ENCODE measurements around the gene EOLA2.
"Not testable (repeated sequence)": the region's sequence is repeated elsewhere in the genome, so short reads cannot be mapped to it uniquely, and the experiment has no call there.

Gene EOLA2

DNA sequence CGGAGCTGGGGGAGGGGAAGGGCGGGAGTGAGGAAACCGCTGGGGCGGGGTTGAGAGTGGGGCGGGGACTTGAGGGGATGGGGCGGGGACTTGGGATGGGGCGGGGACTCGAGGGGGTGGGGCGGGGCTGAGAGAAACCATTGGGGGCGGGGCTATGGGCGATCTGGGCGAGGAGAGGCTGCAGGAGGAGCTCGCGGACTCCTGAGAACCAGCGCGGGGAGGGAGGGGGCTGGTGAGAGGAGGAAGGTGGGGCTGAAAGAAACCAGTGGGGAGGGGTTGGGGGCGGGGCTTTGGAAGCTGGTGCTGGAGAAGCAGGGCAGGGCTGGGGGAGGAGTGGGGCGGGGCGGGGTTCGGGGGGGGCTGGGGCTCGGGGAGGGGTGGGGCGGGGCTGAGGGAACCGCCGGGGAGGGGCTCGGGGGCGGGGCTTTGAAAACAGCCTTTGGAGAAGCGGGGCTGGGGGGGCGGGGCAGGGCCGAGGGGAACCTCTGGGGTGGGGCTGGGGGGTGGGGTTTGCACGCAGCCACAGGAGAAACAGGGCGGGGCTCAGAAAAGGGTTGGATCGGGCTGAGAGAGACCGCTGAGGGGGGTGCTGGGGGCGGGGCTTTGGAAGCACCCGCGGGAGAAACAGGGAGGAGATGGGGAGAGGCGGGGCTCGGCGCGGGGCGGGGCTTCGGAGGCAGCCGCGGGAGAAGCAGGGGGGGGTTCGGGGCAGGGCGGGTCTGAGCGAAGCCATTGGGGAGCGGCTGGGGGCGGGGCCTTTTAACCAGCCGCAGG is 777 bp upstream of the EOLA2 start:
- H3K4me1 ChIP-seq: peaks cover 8 to 23% (median 17%) of the 10 kb centered on the region in 10 experiments; a peak in 19 of 20 replicates
- peak overlapping the region in 1 of 11 experiments; percentile 84; a peak in 2 of 22 replicates for H3K9ac ChIP-seq
- H3K27me3 ChIP-seq: peaks cover 0 to 6% (median 0%) of the 10 kb centered on the region in 11 experiments; a peak in 5 of 22 replicates
- no peak overlapping the region for H3K4me2 ChIP-seq
- peaks cover 0 to 5% (median 0%) of the 10 kb centered on the region in 11 experiments; a peak in 4 of 22 replicates for H3K36me3 ChIP-seq
- H3K4me3 ChIP-seq: peak overlapping the region in 2 of 10 experiments; percentile 61; a peak in 1 of 20 replicates
- H3K27ac ChIP-seq: peak overlapping the region in 2 of 11 experiments; percentile 84 to 90; a peak in 5 of 22 replicates
- H3K9me3 ChIP-seq (replicated peaks in 1 of 11): peaks cover 4 to 14% (median 11%) of the 10 kb centered on the region in 11 experiments; a peak in 19 of 22 replicates
- H4K20me1 ChIP-seq: peaks cover 0 to 15% (median 2%) of the 10 kb centered on the region in 11 experiments; a peak in 5 of 22 replicates
- no peak for TF ChIP-seq Cebpa-rat (IDR thresholded peaks at IDR 0.05)

- Histone ChIP-seq H3K4me2 (peak overlapping the region; percentile 60 to 90 (median 87)), H3K9ac (peak overlapping the region; percentile 80 to 93 (median 88)), H3K4me3 (peak overlapping the region; percentile 70 to 88 (median 81)), H3K27ac (peak overlapping the region; percentile 73 to 88 (median 81); a peak in 21 of 22 replicates), H3K27me3 (no peaks in the 10 kb centered on the region), H4K20me1 (peaks cover 0 to 17% (median 5%) of the 10 kb centered on the region in 11 experiments; a peak in 5 of 22 replicates), H3K9me3 (replicated peaks in 1 of 11) (peaks cover 4 to 14% (median 11%) of the 10 kb centered on the region in 11 experiments; a peak in 19 of 22 replicates), H3K36me3 (peaks cover 0 to 5% (median 0%) of the 10 kb centered on the region in 11 experiments; a peak in 4 of 22 replicates), H3K4me1 (peaks cover 0 to 15% (median 8%) of the 10 kb centered on the region in 10 experiments; a peak in 12 of 20 replicates)
- no peak for TF ChIP-seq Cebpa-rat (IDR thresholded peaks at IDR 0.05)
Observed at GRCh38 chrX:149937871-149938426, 342 bp downstream of the EOLA2 start.

- H3K9ac ChIP-seq: peak overlapping the region; percentile 80 to 93 (median 88)
- peaks cover 0 to 17% (median 5%) of the 10 kb centered on the region in 11 experiments; a peak in 5 of 22 replicates for H4K20me1 ChIP-seq
- not testable (repeated sequence) for H3K36me3 ChIP-seq, H3K27me3 ChIP-seq
- peaks cover 4 to 14% (median 11%) of the 10 kb centered on the region in 11 experiments; a peak in 19 of 22 replicates for H3K9me3 ChIP-seq (replicated peaks in 1 of 11)
- H3K4me3 ChIP-seq: peak overlapping the region; percentile 70 to 88 (median 81)
- H3K4me1 ChIP-seq: peaks cover 0 to 13% (median 8%) of the 10 kb centered on the region in 10 experiments; a peak in 12 of 20 replicates
- peak overlapping the region; percentile 60 to 90 (median 87) for H3K4me2 ChIP-seq
- H3K27ac ChIP-seq: peak overlapping the region; percentile 73 to 88 (median 81); a peak in 19 of 22 replicates
Observed at GRCh38 chrX:149937328-149937727, 963 bp downstream of the EOLA2 start.

DNA sequence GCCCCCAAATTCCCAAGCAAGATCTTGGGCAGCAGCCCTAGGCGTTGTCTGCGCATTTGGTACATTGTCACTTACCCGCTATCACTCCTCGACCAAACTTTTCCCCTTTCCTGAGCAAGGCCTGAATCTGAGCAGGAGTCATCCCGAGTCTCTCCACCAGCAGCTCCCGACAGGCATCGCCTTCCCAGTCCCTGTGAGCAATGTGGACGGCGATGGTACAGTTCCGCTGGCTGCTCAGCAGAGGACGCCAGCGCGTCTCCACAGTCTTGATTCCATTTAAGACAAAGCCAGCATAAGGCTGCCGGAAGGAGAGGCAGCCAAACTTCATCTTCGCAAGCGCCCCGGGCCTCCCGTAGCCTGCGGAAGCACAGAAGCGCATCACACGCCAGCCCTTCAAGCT is 4.7 kb downstream of the EOLA2 start:
- not testable (repeated sequence) for H3K4me2 ChIP-seq, H3K27me3 ChIP-seq, H3K27ac ChIP-seq, H3K4me1 ChIP-seq, H3K36me3 ChIP-seq, H3K4me3 ChIP-seq, H3K9ac ChIP-seq
- Histone ChIP-seq H3K9me3 (replicated peaks in 1 of 11) (peaks cover 4 to 14% (median 11%) of the 10 kb centered on the region in 11 experiments; a peak in 19 of 22 replicates), H4K20me1 (peaks cover 0 to 17% (median 5%) of the 10 kb centered on the region in 11 experiments; a peak in 5 of 22 replicates)

GRCh38 chrX:149932970-149933369 is 5.3 kb downstream of the EOLA2 start:
- not testable (repeated sequence) for H3K27me3 ChIP-seq; H3K9me3 ChIP-seq (replicated peaks in 1 of 11); H3K4me2 ChIP-seq; H3K9ac ChIP-seq; H3K4me1 ChIP-seq; H3K36me3 ChIP-seq; H3K27ac ChIP-seq; H3K4me3 ChIP-seq
- peaks cover 0 to 16% (median 5%) of the 10 kb centered on the region in 11 experiments; a peak in 5 of 22 replicates for H4K20me1 ChIP-seq

DNA sequence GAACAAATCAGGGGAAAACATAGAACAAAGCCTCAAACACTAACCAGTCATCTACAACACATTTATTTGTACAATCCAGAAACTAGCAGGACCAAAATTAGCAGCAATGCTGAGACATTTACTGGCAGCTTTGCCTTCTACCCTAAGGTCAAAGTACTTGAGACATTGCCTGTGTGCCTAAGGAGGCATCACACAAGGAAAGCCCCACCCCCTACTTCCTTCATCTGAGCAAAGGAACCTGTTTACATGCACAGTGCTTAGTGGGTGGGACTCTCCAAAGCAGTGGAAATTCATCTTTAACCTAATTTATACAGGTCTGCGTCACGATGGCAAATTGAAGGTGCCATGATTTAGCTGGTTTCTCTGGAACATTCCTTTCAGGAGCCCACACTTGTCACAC is 6.1 kb downstream of the EOLA2 start:
- H3K36me3 ChIP-seq; H3K4me2 ChIP-seq; H3K27ac ChIP-seq; H3K9me3 ChIP-seq (replicated peaks in 1 of 11); H3K4me3 ChIP-seq; H3K9ac ChIP-seq; H3K27me3 ChIP-seq; H4K20me1 ChIP-seq; H3K4me1 ChIP-seq: not testable (repeated sequence)

- not testable (repeated sequence) for H3K27me3 ChIP-seq; H3K36me3 ChIP-seq; H3K9ac ChIP-seq; H3K4me1 ChIP-seq; H3K27ac ChIP-seq; H3K4me3 ChIP-seq; H3K4me2 ChIP-seq; H3K9me3 ChIP-seq (replicated peaks in 1 of 11); H4K20me1 ChIP-seq
Observed at GRCh38 chrX:149931355-149931754, 6.9 kb downstream of the EOLA2 start.

- H3K36me3 ChIP-seq; H3K27ac ChIP-seq; H4K20me1 ChIP-seq; H3K9me3 ChIP-seq (replicated peaks in 1 of 11); H3K4me1 ChIP-seq; H3K4me3 ChIP-seq; H3K9ac ChIP-seq; H3K4me2 ChIP-seq; H3K27me3 ChIP-seq: not testable (repeated sequence)
Observed at GRCh38 chrX:149929400-149929799, 8.9 kb downstream of the EOLA2 start, which contains the start of gene HSFX4. Gene HSFX4, plus strand, starts transcription at chrX:149929573. Its CDS starts 72 bp downstream, at chrX:149929645.

DNA sequence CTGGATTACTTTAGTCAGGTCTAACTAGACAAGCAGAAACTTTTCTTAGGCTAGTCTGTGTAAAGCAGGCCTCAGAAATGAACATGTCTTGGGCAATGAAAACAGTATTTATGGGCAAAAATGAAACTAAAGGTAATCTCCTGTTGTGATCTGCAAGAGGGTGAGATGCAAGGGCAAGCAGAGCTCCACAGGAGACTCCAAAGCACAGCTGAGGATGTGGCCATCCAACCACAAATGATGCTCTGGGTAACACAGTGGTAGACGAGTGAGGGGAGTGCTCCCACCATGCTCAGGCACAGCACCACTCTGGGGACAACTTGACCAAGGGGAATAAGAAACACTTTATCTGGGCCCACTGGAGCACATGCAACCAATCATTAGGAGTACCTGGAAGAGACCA is 9.7 kb downstream of the EOLA2 start:
- H3K27ac ChIP-seq; H4K20me1 ChIP-seq; H3K36me3 ChIP-seq; H3K4me1 ChIP-seq; H3K27me3 ChIP-seq; H3K9me3 ChIP-seq (replicated peaks in 1 of 11); H3K4me3 ChIP-seq; H3K9ac ChIP-seq; H3K4me2 ChIP-seq: not testable (repeated sequence)

DNA sequence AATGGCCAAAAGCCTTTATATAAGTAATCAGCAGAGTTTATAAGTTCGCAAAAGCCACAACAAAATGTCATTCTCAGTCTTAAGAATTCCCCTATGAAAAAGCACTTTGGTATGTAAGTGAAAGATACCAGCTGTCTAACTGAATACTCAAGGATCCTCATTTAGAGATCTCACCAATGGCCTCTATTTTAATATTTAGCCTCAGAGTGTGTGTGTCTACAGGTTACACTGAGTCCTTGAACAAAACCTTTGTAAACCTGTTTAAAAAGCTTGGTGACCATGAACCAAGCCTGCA is 10.4 kb downstream of the EOLA2 start:
- not testable (repeated sequence) for H3K9me3 ChIP-seq (replicated peaks in 1 of 11); H3K9ac ChIP-seq; H3K27me3 ChIP-seq; H3K36me3 ChIP-seq; H3K4me3 ChIP-seq; H4K20me1 ChIP-seq; H3K4me1 ChIP-seq; H3K4me2 ChIP-seq; H3K27ac ChIP-seq

- H3K4me3 ChIP-seq; H3K36me3 ChIP-seq; H3K27me3 ChIP-seq; H3K4me1 ChIP-seq; H3K4me2 ChIP-seq; H3K27ac ChIP-seq; H3K9ac ChIP-seq; H3K9me3 ChIP-seq (replicated peaks in 1 of 11); H4K20me1 ChIP-seq: not testable (repeated sequence)
Observed at GRCh38 chrX:149927245-149927963, 10.9 kb downstream of the EOLA2 start.

GRCh38 chrX:149924434-149924833 is 13.9 kb downstream of the EOLA2 start:
- not testable (repeated sequence) for H3K9ac ChIP-seq; H3K36me3 ChIP-seq; H3K27ac ChIP-seq; H3K9me3 ChIP-seq (replicated peaks in 1 of 11); H3K4me3 ChIP-seq; H3K27me3 ChIP-seq; H3K4me1 ChIP-seq; H4K20me1 ChIP-seq; H3K4me2 ChIP-seq

DNA sequence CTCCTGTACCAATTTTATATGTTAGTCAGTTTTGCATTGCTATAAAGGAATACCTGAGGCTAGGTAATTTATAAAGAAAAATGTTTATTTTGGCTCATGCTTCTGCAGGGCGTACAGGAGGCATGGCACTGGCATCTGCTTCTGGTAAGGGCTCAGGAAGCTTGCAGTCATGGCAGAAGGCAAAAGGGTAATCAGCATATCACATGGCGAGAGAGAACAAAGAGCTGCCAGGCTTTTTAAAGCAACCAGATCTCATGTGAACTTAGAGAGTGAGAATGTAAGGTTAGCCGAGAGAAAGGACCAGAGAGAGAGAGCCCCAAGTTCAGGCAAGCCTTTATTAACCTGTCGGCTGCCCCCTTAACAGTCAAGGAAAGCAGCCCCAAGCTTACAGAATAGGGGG is 14.5 kb downstream of the EOLA2 start:
- not testable (repeated sequence) for H3K27ac ChIP-seq; H3K4me2 ChIP-seq; H3K9me3 ChIP-seq (replicated peaks in 1 of 11); H3K4me3 ChIP-seq; H3K9ac ChIP-seq; H4K20me1 ChIP-seq; H3K4me1 ChIP-seq; H3K36me3 ChIP-seq; H3K27me3 ChIP-seq
